GM18907 (cell line): Measurements from ENCODE around the gene TNFRSF4.
"Not testable (repeated sequence)": the region's sequence is repeated elsewhere in the genome, so short reads cannot be mapped to it uniquely, and the experiment has no call there.

Source experiments
- ATAC-seq: cut with Tn5 transposase; IDR thresholded peaks from one replicate; pipeline ENCODE4 v1.9.1; 2021; ENCODE audit warnings: mild to moderate bottlenecking, moderate library complexity; ENCODE audit not compliant: unreplicated experiment

Gene TNFRSF4

GRCh38 chr1:1183833-1184775, 29.8 kb downstream of the TNFRSF4 start:
- ATAC-seq, result no peak

GRCh38 chr1:1183221-1183747, 30.7 kb downstream of the TNFRSF4 start:
- no peak for ATAC-seq

- no peak for ATAC-seq
Measured at GRCh38 chr1:1182491-1183220, 31.3 kb downstream of the TNFRSF4 start.

- no peak for ATAC-seq
Measured at GRCh38 chr1:1181938-1182410, 32.0 kb downstream of the TNFRSF4 start.

- ATAC-seq, result no peak
Measured at GRCh38 chr1:1181129-1181937, 32.6 kb downstream of the TNFRSF4 start.

GRCh38 chr1:1179983-1180861, 33.7 kb downstream of the TNFRSF4 start:
- no peak for ATAC-seq

GRCh38 chr1:1179346-1179982, 34.5 kb downstream of the TNFRSF4 start:
- ATAC-seq, result no peak

GRCh38 chr1:1178794-1179331, 35.1 kb downstream of the TNFRSF4 start:
- no peak for ATAC-seq

GRCh38 chr1:1177452-1178206, 36.3 kb downstream of the TNFRSF4 start:
- ATAC-seq, result no peak

- no peak for ATAC-seq
Measured at GRCh38 chr1:1176931-1177330, 37.0 kb downstream of the TNFRSF4 start.

- not testable (repeated sequence) for ATAC-seq
Measured at GRCh38 chr1:1176063-1176761, 37.7 kb downstream of the TNFRSF4 start.

- ATAC-seq, result no peak
Measured at GRCh38 chr1:1175221-1176062, 38.5 kb downstream of the TNFRSF4 start.

GRCh38 chr1:1173793-1174415, 40.0 kb downstream of the TNFRSF4 start, which contains the start of gene TTLL10:
Gene TTLL10, plus strand, starts transcription at chr1:1173880. Its CDS starts 5,336 bp downstream, at chr1:1179216.
- no peak for ATAC-seq

GRCh38 chr1:1173061-1173792, 40.7 kb downstream of the TNFRSF4 start:
- no peak for ATAC-seq

GRCh38 chr1:1171546-1172340, 42.2 kb downstream of the TNFRSF4 start:
- no peak for ATAC-seq
